Natural killer cell (primary cell): ENCODE results near the gene SLC35F3. TPM values are rescaled to one million over a fixed set of nuclear protein-coding genes. Genes with fewer than 3 reads are reported as not detected.

Experiments used
- ATAC-seq, 3 donors: fragments of 150-1000 bp in 2 of 3; fragments of 200-7000 bp in 1 of 3; cut with Tn5 transposase; 1 replicate in 1 of 3; 2 replicates in 2 of 3; pipeline ENCODE4 v1.10.0; 2021; ENCODE audit warnings: mild to moderate bottlenecking in 2 of 3, moderate library complexity in 2 of 3
- DNase-seq, 2 donors: peaks; one replicate each; pipeline versions ENCODE4 v3.0.0 to v3.0.0-alpha.2; 2013 to 2021; ENCODE audit warnings: mixed read lengths in 1 of 2
- H3K27ac ChIP-seq: one replicate; pipeline ENCODE4 v1.5.1; 2013; ENCODE audit warnings: mild to moderate bottlenecking, low read length
- H3K27me3 ChIP-seq: one replicate; pipeline ENCODE4 v1.6.1; 2013; ENCODE audit warnings: low read length; ENCODE audit not compliant: control insufficient read depth, insufficient read depth
- H3K36me3 ChIP-seq: one replicate; pipeline ENCODE4 v1.6.1; 2013; ENCODE audit warnings: low read length; ENCODE audit not compliant: control insufficient read depth, insufficient read depth
- H3K4me1 ChIP-seq: one replicate; pipeline ENCODE4 v1.6.1; 2013; ENCODE audit warnings: low read length; ENCODE audit not compliant: control insufficient read depth, insufficient read depth
- H3K4me3 ChIP-seq: one replicate; pipeline ENCODE4 v1.5.1; 2013; ENCODE audit warnings: low read length
- H3K9me3 ChIP-seq: one replicate; pipeline ENCODE4 v1.6.1; 2013; ENCODE audit warnings: low read length; ENCODE audit not compliant: control insufficient read depth, insufficient read depth
- H3K27ac Mint-ChIP-seq, 2 donors: one replicate each; pipeline ENCODE4 v1.8.0; 2022; ENCODE audit warnings: mild to moderate bottlenecking in 2 of 2, mixed read lengths in 2 of 2, moderate library complexity in 1 of 2
- H3K27me3 Mint-ChIP-seq, 2 donors: one replicate each; pipeline ENCODE4 v1.8.0; 2022; ENCODE audit warnings: low read depth in 2 of 2, mixed read lengths in 2 of 2
- H3K36me3 Mint-ChIP-seq: one replicate; pipeline ENCODE4 v1.8.0; 2022; ENCODE audit warnings: mixed read lengths
- H3K4me1 Mint-ChIP-seq, 2 donors: one replicate each; pipeline ENCODE4 v1.8.0; 2022; ENCODE audit warnings: mixed read lengths in 2 of 2
- H3K4me3 Mint-ChIP-seq: one replicate; pipeline ENCODE4 v1.8.0; 2022; ENCODE audit warnings: mild to moderate bottlenecking, moderate library complexity, mixed read lengths
- H3K9me3 Mint-ChIP-seq, 2 donors: one replicate each; pipeline ENCODE4 v1.8.0; 2022; ENCODE audit warnings: mixed read lengths in 2 of 2
- WGBS: methylation state at CpG from one replicate; pipeline ENCODE4 v1.1.7; 2013; ENCODE audit warnings: missing lambda C conversion rate; ENCODE audit not compliant: insufficient coverage; 5-methylcytosine and 5-hydroxymethylcytosine counted together
- intact Hi-C: fragments of 100-400 bp; cut with micrococcal nuclease; formaldehyde crosslinking; loops from one replicate; pipeline ENCODE4 v1.14.2; 2022
- total RNA-seq, 4 donors: library from RNA; stranded (reverse); fragments of 120-200 nt in 1 of 4; gene quantifications; one replicate each; pipeline versions ENCODE4 v1.2.3 to v1.2.4, GENCODE V29; 2013 to 2022
- TF ChIP-seq, protein P1 (sequence below): fragments of 200-600 bp; IDR thresholded peaks from one replicate; pipeline ENCODE4 v1.8.0; 2022; ENCODE audit warnings: antibody characterized with exemption

The SLC35F3 gene
- total RNA-seq, 3 donors from 2014 or later (not counting 1 experiment from before 2014, with no cell fraction given): not detected

DNA sequence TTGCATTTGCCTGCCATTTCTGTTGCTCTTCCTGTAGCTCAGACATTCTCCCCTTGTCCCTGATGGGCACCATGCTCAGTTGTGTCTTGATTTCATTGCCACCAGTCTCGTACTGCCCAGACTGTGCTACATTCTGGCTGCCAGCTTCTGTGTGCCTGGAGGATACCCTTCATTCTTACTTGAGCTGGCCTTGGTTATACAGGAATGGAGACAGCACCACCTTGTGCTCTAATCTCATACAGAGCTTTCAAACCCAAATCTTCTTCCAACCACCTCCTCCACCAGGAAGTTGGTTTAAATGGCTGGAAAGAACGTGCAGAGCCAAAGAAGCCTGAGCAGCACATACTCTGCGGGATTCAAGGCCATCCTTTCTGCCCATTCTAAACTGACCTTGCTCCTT, 165.3 kb downstream of the SLC35F3 start:
- Mint-ChIP-seq H3K27ac (no peak overlapping the region), H3K9me3 (peaks cover 0 to 3% of the 10 kb centered on the region in 2 donors), H3K27me3 (peaks cover 7 to 9% of the 10 kb centered on the region in 2 donors), H3K4me1 (no peaks in the 10 kb centered on the region), H3K4me3 (no peak overlapping the region), H3K36me3 (peaks cover 7% of the 10 kb centered on the region)
- Histone ChIP-seq H3K27me3 (no peaks in the 10 kb centered on the region), H3K36me3 (no peaks in the 10 kb centered on the region), H3K9me3 (no peaks in the 10 kb centered on the region), H3K4me3 (no peak overlapping the region), H3K27ac (no peak overlapping the region), H3K4me1 (no peaks in the 10 kb centered on the region)
- DNase-seq (no peak), ATAC-seq (no peak)
- WGBS: 80% methylated on average over 3 of the region's 3 CpGs
- TF ChIP-seq, protein P1, sequence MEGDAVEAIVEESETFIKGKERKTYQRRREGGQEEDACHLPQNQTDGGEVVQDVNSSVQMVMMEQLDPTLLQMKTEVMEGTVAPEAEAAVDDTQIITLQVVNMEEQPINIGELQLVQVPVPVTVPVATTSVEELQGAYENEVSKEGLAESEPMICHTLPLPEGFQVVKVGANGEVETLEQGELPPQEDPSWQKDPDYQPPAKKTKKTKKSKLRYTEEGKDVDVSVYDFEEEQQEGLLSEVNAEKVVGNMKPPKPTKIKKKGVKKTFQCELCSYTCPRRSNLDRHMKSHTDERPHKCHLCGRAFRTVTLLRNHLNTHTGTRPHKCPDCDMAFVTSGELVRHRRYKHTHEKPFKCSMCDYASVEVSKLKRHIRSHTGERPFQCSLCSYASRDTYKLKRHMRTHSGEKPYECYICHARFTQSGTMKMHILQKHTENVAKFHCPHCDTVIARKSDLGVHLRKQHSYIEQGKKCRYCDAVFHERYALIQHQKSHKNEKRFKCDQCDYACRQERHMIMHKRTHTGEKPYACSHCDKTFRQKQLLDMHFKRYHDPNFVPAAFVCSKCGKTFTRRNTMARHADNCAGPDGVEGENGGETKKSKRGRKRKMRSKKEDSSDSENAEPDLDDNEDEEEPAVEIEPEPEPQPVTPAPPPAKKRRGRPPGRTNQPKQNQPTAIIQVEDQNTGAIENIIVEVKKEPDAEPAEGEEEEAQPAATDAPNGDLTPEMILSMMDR: no peak
- intact Hi-C loops: no loop called here

DNA sequence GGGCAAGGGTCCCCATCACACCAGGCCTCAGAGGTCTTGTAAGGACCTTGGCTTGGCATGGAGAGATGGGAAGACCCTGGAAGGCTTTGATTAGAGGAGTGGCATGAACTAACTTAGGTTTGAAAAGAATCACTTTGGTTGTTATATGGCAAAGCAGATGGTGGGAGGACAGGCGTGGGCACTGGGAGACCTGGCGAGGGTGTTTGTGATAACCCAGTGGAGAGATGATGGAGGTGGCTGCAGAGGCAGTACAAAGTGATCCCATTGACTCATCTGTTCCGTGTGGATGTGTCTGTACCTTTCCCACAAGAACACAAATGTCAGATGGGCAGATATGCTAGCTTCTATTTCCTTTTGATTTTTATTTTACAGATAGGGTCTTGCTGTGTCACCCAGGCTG, 168.3 kb downstream of the SLC35F3 start:
- H3K27me3 Mint-ChIP-seq: peaks cover 7 to 14% of the 10 kb centered on the region in 2 donors
- no peaks in the 10 kb centered on the region for H3K4me1 Mint-ChIP-seq
- H3K4me3 Mint-ChIP-seq: no peak overlapping the region
- intact Hi-C loops: no loop called here
- Histone ChIP-seq H3K27me3 (no peaks in the 10 kb centered on the region), H3K4me3 (no peak overlapping the region), H3K27ac (no peak overlapping the region), H3K4me1 (no peaks in the 10 kb centered on the region), H3K36me3 (no peaks in the 10 kb centered on the region), H3K9me3 (no peaks in the 10 kb centered on the region)
- WGBS: 85% methylated on average over 3 of the region's 3 CpGs
- no peak for DNase-seq
- H3K27ac Mint-ChIP-seq: no peak overlapping the region
- no peak for ATAC-seq
- TF ChIP-seq, protein P1: no peak
- peaks cover 0 to 3% of the 10 kb centered on the region in 2 donors for H3K9me3 Mint-ChIP-seq
- H3K36me3 Mint-ChIP-seq: peaks cover 7% of the 10 kb centered on the region

DNA sequence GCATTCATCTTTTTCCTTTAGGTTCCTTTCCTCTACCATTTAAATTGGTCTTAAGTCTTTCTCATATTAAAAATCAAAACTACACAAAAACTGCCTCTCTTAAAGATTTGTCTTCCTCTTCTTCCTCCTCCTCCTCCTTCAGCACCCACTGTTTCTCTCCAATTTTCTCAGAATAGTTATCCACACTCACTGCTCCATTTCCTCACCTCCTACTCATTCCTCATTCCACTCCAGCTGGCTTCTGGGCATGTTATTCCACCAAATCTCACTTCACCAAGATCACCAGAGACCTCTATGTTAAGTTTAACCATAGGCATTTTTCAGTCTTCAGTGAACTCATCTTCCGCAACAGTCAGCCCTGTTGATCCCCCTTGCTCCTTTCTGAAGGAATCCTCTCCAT, 173.7 kb downstream of the SLC35F3 start:
- Histone ChIP-seq H3K27me3 (no peaks in the 10 kb centered on the region), H3K36me3 (no peaks in the 10 kb centered on the region), H3K9me3 (no peaks in the 10 kb centered on the region), H3K27ac (no peak overlapping the region), H3K4me3 (no peak overlapping the region), H3K4me1 (no peaks in the 10 kb centered on the region)
- ATAC-seq (no peak), DNase-seq (no peak)
- Mint-ChIP-seq H3K36me3 (peaks cover 7% of the 10 kb centered on the region), H3K4me1 (no peaks in the 10 kb centered on the region), H3K27ac (no peak overlapping the region), H3K9me3 (peaks cover 0 to 3% of the 10 kb centered on the region in 2 donors), H3K4me3 (no peak overlapping the region), H3K27me3 (peaks cover 4 to 24% of the 10 kb centered on the region in 2 donors)
- TF ChIP-seq, protein P1: no peak
- WGBS: 100% methylated on average over 1 of the region's 1 CpG
- intact Hi-C loops: no loop called here

DNA sequence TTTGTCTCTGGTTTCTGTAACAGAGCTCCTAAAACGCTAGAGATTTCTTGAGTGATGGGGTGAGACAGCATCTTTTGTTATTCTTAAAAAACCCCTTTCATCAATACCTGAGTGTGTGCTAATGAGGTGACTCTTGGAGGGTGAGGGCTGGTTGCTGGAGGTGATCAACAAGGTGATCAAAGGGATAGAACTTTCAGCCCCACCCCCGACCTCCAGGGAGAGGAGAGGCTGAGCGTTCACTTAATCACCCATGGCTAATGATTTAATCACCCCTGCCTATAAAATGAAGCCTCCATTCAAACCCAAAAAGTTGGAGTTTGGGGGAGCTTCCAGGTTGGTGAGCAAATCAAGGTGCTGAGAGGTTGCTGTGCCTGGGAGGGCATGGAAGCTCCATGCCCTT, 175.4 kb downstream of the SLC35F3 start:
- Mint-ChIP-seq H3K9me3 (no peaks in the 10 kb centered on the region), H3K27ac (no peak overlapping the region), H3K4me3 (no peak overlapping the region), H3K27me3 (peaks cover 2 to 13% of the 10 kb centered on the region in 2 donors), H3K36me3 (no peaks in the 10 kb centered on the region), H3K4me1 (no peaks in the 10 kb centered on the region)
- intact Hi-C loops: no loop called here
- WGBS: no CpG with 5 or more reads among the region's 3 CpGs
- no peak overlapping the region for H3K27ac ChIP-seq
- H3K27me3 ChIP-seq: no peaks in the 10 kb centered on the region
- no peaks in the 10 kb centered on the region for H3K4me1 ChIP-seq
- H3K36me3 ChIP-seq: no peaks in the 10 kb centered on the region
- H3K4me3 ChIP-seq: no peak overlapping the region
- DNase-seq: no peak
- ATAC-seq: no peak
- TF ChIP-seq, protein P1: no peak
- H3K9me3 ChIP-seq: no peaks in the 10 kb centered on the region
